T-helper 17 cell (primary cell): Measurements from ENCODE around the gene IHH. TPM values are rescaled to one million over a fixed set of nuclear protein-coding genes. Genes with fewer than 3 reads are reported as not detected.
A peak's percentile ranks its signal among the peaks of the same experiment; 100 is the strongest.

Experiments used
- ATAC-seq: fragments of 150-1000 bp; cut with Tn5 transposase; 2 replicates; pipeline ENCODE4 v1.10.0; 2021; ENCODE audit warnings: mild to moderate bottlenecking, moderate library complexity
- DNase-seq, 3 donors: peaks; one replicate each; pipeline versions ENCODE4 v3.0.0 to v3.0.0-alpha.2; 2020 to 2021
- H3K9me3 ChIP-seq: one replicate; pipeline ENCODE4 v1.7.0; 2013; ENCODE audit warnings: low read length, mild to moderate bottlenecking; ENCODE audit not compliant: control insufficient read depth, poor library complexity, severe bottlenecking
- H3K27ac Mint-ChIP-seq: one replicate; pipeline ENCODE4 v1.8.0; 2022; ENCODE audit warnings: mild to moderate bottlenecking, moderate library complexity, mixed read lengths
- H3K27me3 Mint-ChIP-seq: one replicate; pipeline ENCODE4 v1.8.0; 2022; ENCODE audit warnings: mixed read lengths
- H3K36me3 Mint-ChIP-seq: one replicate; pipeline ENCODE4 v1.8.0; 2022; ENCODE audit warnings: low read depth, mixed read lengths
- H3K4me1 Mint-ChIP-seq: one replicate; pipeline ENCODE4 v1.8.0; 2022; ENCODE audit warnings: mild to moderate bottlenecking, mixed read lengths
- H3K4me3 Mint-ChIP-seq: one replicate; pipeline ENCODE4 v1.8.0; 2022; ENCODE audit warnings: mild to moderate bottlenecking, moderate library complexity, mixed read lengths
- total RNA-seq, 4 donors: library from RNA in 2 of 4; stranded (reverse) in 2 of 4; gene quantifications; one replicate each; pipeline ENCODE4 v1.2.3 and lab custom pipeline; 2022 to 2026

IHH gene
- total RNA-seq, 2 donors from 2014 or later: not detected

- no peak for ATAC-seq
- no peak overlapping the region for H3K27ac Mint-ChIP-seq
- peaks cover 30% of the 10 kb centered on the region for H3K27me3 Mint-ChIP-seq
- H3K36me3 Mint-ChIP-seq: no peaks in the 10 kb centered on the region
- DNase-seq: no peak
- H3K9me3 ChIP-seq: no peaks in the 10 kb centered on the region
- no peaks in the 10 kb centered on the region for H3K4me1 Mint-ChIP-seq
- H3K4me3 Mint-ChIP-seq: no peak overlapping the region
Measured at GRCh38 chr2:219027511-219028055, 33.1 kb downstream of the IHH start.

DNA sequence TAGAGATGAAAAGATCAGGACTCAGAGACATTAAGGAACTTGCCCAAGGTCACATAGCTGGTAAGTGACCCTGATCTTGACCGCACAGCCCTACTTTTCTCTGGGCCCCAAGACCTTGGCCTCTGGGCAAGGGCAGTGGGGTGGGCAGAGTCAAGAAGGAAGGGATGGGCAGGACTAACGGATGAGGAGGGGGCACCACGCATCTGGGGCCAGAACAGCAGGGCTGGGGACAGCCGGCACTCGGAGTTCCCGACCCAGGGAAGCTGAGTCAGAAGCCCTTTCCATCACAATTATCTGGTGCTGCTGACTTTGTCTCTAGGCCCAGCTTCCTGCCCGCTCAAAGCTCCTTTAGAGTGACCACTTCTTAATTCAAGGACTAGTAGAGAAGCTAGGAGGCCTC, 33.8 kb downstream of the IHH start:
- ATAC-seq (no peak), DNase-seq (no peak)
- peaks cover 24% of the 10 kb centered on the region for H3K27me3 Mint-ChIP-seq
- no peaks in the 10 kb centered on the region for H3K36me3 Mint-ChIP-seq
- H3K4me3 Mint-ChIP-seq: no peak overlapping the region
- no peaks in the 10 kb centered on the region for H3K4me1 Mint-ChIP-seq
- H3K9me3 ChIP-seq: no peaks in the 10 kb centered on the region
- no peak overlapping the region for H3K27ac Mint-ChIP-seq

DNA sequence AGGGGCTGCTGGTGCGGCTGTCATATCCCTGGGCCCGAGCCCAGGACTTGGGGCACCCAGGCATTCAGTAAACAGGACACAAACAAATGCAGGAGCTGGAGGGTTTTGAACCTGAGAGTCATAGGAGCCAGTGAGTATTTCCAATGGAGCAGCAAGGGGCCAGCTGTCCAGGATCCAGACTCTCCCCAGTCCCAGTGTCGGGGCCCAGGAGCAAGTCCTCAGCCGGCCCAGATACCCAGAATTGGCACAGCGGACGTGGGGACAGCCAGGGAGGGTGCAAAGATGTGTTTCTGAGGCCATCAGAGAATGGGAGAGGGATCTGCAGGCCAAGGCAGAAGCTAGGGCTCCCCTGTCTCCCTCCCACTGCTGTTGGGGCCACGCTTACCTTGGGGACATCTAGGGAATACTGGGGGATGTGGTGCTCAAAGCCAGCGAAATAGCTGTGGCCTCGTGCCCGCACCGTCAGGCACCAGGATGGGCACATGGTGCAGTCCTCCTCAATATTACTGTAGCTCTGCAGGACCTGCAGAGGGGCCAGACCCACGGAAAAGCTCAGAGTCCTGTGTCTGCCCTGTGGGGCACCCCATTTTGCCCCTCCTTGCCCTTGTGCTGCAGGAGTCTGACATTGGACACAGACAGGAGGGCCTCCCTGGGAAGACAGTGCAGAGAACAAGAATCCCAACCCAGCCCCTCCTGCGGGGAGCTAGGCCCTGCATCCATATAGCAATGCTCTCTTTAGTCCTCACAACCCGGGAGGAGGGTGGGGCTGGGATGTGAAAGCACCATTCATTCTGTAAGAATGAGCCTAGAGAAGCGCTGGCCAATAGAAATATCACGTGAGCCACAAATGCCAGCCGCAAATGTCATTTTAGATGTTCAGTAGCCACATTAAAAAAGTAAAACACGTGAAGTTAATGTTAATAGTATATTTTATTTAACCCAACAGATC, 34.8 kb downstream of the IHH start:
- Mint-ChIP-seq H3K27me3 (peaks cover 26% of the 10 kb centered on the region), H3K27ac (no peak overlapping the region), H3K36me3 (no peaks in the 10 kb centered on the region), H3K4me1 (no peaks in the 10 kb centered on the region), H3K4me3 (no peak overlapping the region)
- ATAC-seq (no peak), DNase-seq (no peak)
- no peaks in the 10 kb centered on the region for H3K9me3 ChIP-seq

DNA sequence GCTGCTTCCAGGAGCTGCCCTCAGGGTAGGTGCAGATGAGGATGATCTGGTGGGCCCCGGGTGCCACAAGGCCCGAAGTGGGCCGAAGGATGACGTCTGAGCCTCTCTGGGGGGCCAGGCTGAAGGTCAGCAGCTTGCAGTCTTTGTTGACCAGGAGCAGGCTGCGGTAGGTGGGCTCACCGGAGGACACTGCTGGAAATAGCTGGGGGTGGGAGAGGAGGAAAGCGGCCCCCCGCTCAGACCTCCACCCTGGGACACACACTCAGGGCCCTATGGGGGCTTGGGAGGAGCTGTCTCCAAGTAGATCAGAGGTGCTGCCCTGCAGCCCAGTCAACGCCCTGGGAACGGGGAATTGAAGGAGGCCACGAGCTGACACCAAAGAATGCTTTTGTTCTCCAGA, 36.7 kb downstream of the IHH start:
- Mint-ChIP-seq H3K36me3 (no peaks in the 10 kb centered on the region), H3K27ac (no peak overlapping the region), H3K4me1 (no peaks in the 10 kb centered on the region), H3K27me3 (peaks cover 23% of the 10 kb centered on the region), H3K4me3 (no peak overlapping the region)
- no peaks in the 10 kb centered on the region for H3K9me3 ChIP-seq
- DNase-seq (no peak), ATAC-seq (no peak)

DNA sequence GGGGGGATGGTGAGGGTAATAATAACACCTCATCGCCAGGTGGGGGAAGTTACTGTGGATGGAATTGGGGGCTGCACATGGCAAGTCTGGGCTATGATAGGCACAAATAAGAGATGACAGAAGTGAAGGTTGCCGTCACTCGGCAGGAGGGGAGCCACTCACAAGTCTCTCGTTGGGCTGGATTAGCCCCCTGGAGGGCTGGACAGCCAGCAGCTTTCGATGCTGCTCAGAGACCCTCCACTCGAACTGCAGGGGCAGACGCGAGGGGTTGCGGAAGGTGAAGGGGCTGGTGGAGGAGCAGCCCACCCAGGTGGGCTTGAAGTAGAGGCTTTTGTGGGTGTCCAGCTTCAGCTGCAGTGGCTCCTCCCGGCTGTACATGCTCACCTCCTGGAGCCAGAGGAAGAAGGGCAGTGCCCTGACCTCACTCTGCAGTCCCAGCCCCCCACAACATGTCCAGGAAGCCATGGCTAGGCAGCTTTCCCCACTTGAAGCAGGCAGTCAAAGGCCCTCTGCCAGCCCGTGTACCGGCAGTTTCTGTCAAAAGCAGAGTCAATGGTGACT, 37.6 kb downstream of the IHH start:
- no peak overlapping the region for H3K27ac Mint-ChIP-seq
- no peaks in the 10 kb centered on the region for H3K36me3 Mint-ChIP-seq
- peak overlapping the region; percentile 19 for H3K4me3 Mint-ChIP-seq
- no peaks in the 10 kb centered on the region for H3K9me3 ChIP-seq
- no peaks in the 10 kb centered on the region for H3K4me1 Mint-ChIP-seq
- peaks cover 30% of the 10 kb centered on the region for H3K27me3 Mint-ChIP-seq
- DNase-seq (no peak), ATAC-seq (no peak)

GRCh38 chr2:219022616-219023015, 38.1 kb downstream of the IHH start:
- no peak overlapping the region for H3K27ac Mint-ChIP-seq
- no peaks in the 10 kb centered on the region for H3K4me1 Mint-ChIP-seq
- H3K9me3 ChIP-seq: no peaks in the 10 kb centered on the region
- DNase-seq (no peak), ATAC-seq (no peak)
- peaks cover 35% of the 10 kb centered on the region for H3K27me3 Mint-ChIP-seq
- no peaks in the 10 kb centered on the region for H3K36me3 Mint-ChIP-seq
- no peak overlapping the region for H3K4me3 Mint-ChIP-seq

DNA sequence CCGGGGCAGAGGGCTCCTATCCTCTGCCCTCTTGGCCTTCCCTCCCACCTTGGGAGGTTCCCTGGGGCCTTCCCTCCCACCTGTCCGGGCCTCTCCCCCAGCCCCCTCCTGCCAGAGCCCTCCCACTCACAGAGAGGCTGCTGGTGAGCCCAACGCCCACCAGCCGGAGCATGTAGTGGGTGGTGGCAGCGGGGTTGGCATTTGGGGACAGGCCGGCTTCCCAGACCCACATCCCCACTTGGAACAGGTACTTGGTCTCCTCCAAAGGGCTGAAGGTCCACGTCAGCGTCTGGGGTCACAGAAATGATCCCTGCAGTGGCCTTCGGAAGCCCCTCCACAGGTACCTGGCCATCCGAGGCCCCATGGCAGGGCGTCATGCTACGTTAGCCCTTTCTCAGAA, 38.7 kb downstream of the IHH start:
- no peak overlapping the region for H3K4me3 Mint-ChIP-seq
- peaks cover 37% of the 10 kb centered on the region for H3K27me3 Mint-ChIP-seq
- H3K9me3 ChIP-seq: no peaks in the 10 kb centered on the region
- H3K27ac Mint-ChIP-seq: no peak overlapping the region
- ATAC-seq (no peak), DNase-seq (no peak)
- no peaks in the 10 kb centered on the region for H3K4me1 Mint-ChIP-seq
- H3K36me3 Mint-ChIP-seq: no peaks in the 10 kb centered on the region

GRCh38 chr2:219021591-219021990, 39.1 kb downstream of the IHH start:
- no peaks in the 10 kb centered on the region for H3K4me1 Mint-ChIP-seq
- no peaks in the 10 kb centered on the region for H3K9me3 ChIP-seq
- ATAC-seq: no peak
- H3K4me3 Mint-ChIP-seq: no peak overlapping the region
- no peak overlapping the region for H3K27ac Mint-ChIP-seq
- H3K36me3 Mint-ChIP-seq: no peaks in the 10 kb centered on the region
- peaks cover 41% of the 10 kb centered on the region for H3K27me3 Mint-ChIP-seq
- no peak for DNase-seq

- Mint-ChIP-seq H3K27ac (no peak overlapping the region), H3K27me3 (peaks cover 42% of the 10 kb centered on the region), H3K4me1 (no peaks in the 10 kb centered on the region), H3K4me3 (no peak overlapping the region), H3K36me3 (no peaks in the 10 kb centered on the region)
- ATAC-seq (no peak), DNase-seq (no peak)
- H3K9me3 ChIP-seq: no peaks in the 10 kb centered on the region
Measured at GRCh38 chr2:219020604-219021365, 39.9 kb downstream of the IHH start.

DNA sequence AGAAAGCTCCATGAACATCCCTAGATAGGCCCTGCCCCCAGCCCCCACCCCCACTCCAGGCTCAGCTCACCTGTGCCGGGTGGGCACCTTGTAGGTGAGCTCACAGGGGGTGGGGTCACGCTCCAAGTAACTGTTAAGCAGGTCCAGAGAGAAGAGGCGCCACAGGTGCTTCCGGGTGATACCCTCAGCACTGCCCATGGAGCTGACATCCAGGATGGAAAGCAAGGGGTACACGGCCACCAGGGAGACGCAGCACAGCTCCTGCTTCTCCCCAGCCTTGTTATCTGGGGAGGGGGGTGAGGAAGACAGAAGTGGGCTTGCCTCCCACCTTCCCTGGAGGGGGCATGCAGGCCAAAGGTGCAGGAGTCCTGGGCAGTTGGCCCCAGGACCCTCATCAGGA, 41.3 kb downstream of the IHH start:
- no peak for ATAC-seq
- H3K4me3 Mint-ChIP-seq: no peak overlapping the region
- H3K4me1 Mint-ChIP-seq: no peaks in the 10 kb centered on the region
- H3K27ac Mint-ChIP-seq: no peak overlapping the region
- H3K36me3 Mint-ChIP-seq: no peaks in the 10 kb centered on the region
- no peaks in the 10 kb centered on the region for H3K9me3 ChIP-seq
- DNase-seq: no peak
- peaks cover 43% of the 10 kb centered on the region for H3K27me3 Mint-ChIP-seq

DNA sequence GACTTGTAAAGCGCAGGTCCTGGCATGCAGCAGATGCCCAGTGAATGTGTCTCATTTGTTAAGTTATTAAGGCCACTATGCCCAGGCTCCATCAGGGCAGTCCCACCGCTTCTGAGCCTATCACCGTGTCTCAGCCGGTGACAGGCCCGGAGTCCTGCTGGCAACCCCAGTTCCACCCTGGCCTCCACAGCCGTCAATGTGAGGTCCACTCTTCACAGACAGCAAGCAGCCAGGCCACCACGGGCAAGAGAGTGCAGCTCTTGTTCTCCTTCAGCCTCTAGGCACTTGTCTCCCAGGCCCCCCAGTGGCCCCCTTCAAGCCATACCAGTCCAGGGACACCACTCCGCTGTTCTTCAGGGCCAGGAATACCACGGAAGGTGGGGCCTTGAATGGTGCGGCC, 42.0 kb downstream of the IHH start:
- ATAC-seq (no peak), DNase-seq (no peak)
- Mint-ChIP-seq H3K36me3 (no peaks in the 10 kb centered on the region), H3K4me3 (no peak overlapping the region), H3K27me3 (peaks cover 50% of the 10 kb centered on the region), H3K4me1 (no peaks in the 10 kb centered on the region), H3K27ac (no peak overlapping the region)
- no peaks in the 10 kb centered on the region for H3K9me3 ChIP-seq

GRCh38 chr2:219018286-219018685, 42.4 kb downstream of the IHH start:
- H3K9me3 ChIP-seq: no peaks in the 10 kb centered on the region

DNA sequence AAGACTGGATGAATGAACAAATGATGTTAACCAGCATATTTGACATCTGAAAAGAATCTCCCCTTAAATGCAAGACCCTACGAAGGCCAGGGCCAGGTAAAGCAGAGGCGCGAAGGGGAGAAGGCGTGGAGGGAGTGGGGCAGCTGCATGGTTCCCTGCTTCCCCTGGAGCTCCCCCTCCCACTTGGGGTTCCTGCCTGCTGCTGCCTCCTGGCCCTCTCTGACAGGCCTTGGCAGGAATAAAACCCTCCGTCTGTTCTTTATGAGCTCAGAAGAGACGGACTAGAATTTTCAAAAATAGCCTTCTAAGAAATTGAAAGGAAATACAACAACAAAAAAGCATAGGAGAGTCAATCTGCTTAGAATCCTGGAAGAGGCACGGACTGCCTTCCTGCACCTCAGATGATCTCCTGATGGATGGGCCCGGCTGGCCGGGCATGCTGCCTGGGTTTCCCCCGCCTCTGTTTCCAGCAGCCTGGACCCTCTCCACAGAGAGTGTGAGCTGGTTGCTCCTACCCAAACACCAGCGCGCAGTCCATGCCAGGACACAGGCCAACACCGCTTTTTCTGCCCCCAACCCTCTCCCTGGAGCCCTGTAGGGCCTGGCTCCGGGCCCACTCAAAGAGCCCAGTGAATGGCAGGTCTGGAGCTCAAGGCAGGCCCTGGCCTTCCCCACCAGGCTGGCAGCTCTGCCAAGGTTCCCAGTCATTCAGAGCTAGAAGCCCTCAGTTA, 43.4 kb downstream of the IHH start:
- no peak overlapping the region for H3K4me3 Mint-ChIP-seq
- DNase-seq (no peak), ATAC-seq (no peak)
- H3K4me1 Mint-ChIP-seq: no peaks in the 10 kb centered on the region
- H3K36me3 Mint-ChIP-seq: no peaks in the 10 kb centered on the region
- H3K27ac Mint-ChIP-seq: no peak overlapping the region
- peaks cover 56% of the 10 kb centered on the region for H3K27me3 Mint-ChIP-seq
- no peaks in the 10 kb centered on the region for H3K9me3 ChIP-seq

More at GRCh38 chr2:219018286-219018685, 42.4 kb downstream of the IHH start:
- no peak overlapping the region for H3K4me3 Mint-ChIP-seq
- ATAC-seq: no peak
- no peak overlapping the region for H3K27ac Mint-ChIP-seq
- peaks cover 54% of the 10 kb centered on the region for H3K27me3 Mint-ChIP-seq
- H3K36me3 Mint-ChIP-seq: no peaks in the 10 kb centered on the region
- no peaks in the 10 kb centered on the region for H3K4me1 Mint-ChIP-seq
- DNase-seq: no peak
